ENCODE results near the gene SLC13A2. TPM values are rescaled to one million over a fixed set of nuclear protein-coding genes. Genes with fewer than 3 reads are reported as not detected.
"Not testable (repeated sequence)": the region's sequence is repeated elsewhere in the genome, so short reads cannot be mapped to it uniquely, and the experiment has no call there.

The SLC13A2 gene
- polyA plus RNA-seq, 1 experiment: not detected

DNA sequence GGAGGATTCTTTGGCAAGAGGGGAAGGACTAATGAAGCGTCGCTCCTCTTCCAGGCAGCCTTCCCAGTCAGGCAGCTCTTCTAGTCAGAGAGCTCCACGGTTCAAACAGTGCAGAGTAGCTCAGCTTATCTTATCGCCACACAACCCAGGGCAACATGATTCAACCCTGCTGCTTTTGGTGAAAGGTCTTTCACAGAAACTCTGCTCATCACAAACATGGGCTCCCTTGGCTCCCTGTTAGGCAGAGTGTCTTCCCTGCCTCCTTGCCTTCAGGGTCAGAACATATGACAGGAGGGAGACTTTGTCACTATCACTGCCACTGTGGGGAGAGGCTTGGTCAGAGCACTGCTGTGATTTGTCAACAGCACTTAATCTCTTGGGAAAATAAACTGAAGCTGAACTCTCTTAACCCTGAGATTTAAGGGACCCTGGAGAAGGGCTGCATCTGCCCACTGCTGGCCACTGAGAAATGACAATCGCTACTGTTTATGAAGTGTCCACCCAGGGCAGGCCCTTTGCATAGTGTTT, 6.9 kb upstream of the SLC13A2 start:
- no peak for DNase-seq (ENCODE audit: low read depth, low spot score)
- no peak overlapping the region for H3K4me3 ChIP-seq (ENCODE audit: low read depth, low read length)
- no peak overlapping the region for H3K27ac ChIP-seq (ENCODE audit: low read depth, low read length)
- H3K9me3 ChIP-seq (ENCODE audit: control insufficient read depth, insufficient read depth, low read length): no peaks in the 10 kb centered on the region
- ChIA-PET CTCF (no interaction called here), POLR2A (no interaction called here)
- TF ChIP-seq, protein P1, sequence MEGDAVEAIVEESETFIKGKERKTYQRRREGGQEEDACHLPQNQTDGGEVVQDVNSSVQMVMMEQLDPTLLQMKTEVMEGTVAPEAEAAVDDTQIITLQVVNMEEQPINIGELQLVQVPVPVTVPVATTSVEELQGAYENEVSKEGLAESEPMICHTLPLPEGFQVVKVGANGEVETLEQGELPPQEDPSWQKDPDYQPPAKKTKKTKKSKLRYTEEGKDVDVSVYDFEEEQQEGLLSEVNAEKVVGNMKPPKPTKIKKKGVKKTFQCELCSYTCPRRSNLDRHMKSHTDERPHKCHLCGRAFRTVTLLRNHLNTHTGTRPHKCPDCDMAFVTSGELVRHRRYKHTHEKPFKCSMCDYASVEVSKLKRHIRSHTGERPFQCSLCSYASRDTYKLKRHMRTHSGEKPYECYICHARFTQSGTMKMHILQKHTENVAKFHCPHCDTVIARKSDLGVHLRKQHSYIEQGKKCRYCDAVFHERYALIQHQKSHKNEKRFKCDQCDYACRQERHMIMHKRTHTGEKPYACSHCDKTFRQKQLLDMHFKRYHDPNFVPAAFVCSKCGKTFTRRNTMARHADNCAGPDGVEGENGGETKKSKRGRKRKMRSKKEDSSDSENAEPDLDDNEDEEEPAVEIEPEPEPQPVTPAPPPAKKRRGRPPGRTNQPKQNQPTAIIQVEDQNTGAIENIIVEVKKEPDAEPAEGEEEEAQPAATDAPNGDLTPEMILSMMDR (IDR thresholded peaks at IDR 0.05; ENCODE audit: low read depth, low read length): no peak
- H3K27me3 ChIP-seq (ENCODE audit: control insufficient read depth, insufficient read depth, low read length): peaks cover 37% of the 10 kb centered on the region

DNA sequence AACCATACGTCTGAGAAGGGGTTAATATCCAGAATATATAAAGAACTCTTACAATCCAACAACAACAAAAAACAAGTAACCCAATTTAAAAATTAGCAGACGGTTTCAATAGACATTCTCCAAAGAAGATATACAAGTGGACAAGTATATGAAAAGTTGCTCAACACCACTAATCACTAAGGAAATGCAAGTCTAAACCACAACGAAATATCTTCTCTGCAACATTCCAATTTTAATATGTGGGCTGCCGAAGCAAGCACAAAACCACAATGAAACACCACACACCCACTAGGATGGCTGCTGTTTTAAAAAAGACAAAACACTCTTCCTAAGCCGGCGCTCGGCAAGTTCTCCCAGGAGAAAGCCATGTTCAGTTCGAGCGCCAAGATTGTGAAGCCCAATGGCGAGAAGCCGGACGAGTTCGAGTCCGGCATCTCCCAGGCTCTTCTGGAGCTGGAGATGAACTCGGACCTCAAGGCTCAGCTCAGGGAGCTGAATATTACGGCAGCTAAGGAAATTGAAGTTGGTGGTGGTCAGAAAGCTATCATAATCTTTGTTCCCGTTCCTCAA, 5.9 kb upstream of the SLC13A2 start:
- POLR2A ChIA-PET: no interaction called here
- CTCF ChIA-PET: no interaction called here
- H3K27me3 ChIP-seq (ENCODE audit: control insufficient read depth, insufficient read depth, low read length): peaks cover 36% of the 10 kb centered on the region
- TF ChIP-seq, protein P1 (IDR thresholded peaks at IDR 0.05; ENCODE audit: low read depth, low read length): no peak
- DNase-seq (ENCODE audit: low read depth, low spot score): peak; percentile 6
- no peak overlapping the region for H3K4me3 ChIP-seq (ENCODE audit: low read depth, low read length)
- no peak overlapping the region for H3K27ac ChIP-seq (ENCODE audit: low read depth, low read length)
- H3K9me3 ChIP-seq (ENCODE audit: control insufficient read depth, insufficient read depth, low read length): no peaks in the 10 kb centered on the region

DNA sequence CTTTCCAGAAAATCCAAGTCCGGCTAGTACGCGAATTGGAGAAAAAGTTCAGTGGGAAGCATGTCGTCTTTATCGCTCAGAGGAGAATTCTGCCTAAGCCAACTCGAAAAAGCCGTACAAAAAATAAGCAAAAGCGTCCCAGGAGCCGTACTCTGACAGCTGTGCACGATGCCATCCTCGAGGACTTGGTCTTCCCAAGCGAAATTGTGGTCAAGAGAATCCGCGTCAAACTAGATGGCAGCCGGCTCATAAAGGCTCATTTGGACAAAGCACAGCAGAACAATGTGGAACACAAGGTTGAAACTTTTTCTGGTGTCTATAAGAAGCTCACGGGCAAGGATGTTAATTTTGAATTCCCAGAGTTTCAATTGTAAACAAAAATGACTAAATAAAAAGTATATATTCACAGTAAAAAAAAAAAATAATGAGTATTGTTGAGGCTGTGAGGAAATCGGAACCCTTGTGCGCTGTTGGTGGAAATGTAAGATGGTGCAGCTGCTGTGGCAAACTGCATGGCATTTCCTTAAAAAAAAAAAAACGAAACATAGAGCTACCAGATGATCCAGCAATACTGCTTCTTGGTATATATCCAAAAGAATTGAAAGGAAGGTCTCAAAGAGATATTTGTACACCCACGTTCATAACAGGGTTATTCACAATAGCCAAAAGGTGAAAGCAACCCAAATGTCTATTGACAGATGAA, 5.3 kb upstream of the SLC13A2 start:
- H3K27ac ChIP-seq (ENCODE audit: low read depth, low read length); H3K9me3 ChIP-seq (ENCODE audit: control insufficient read depth, insufficient read depth, low read length); CTCF ChIA-PET; H3K4me3 ChIP-seq (ENCODE audit: low read depth, low read length); POLR2A ChIA-PET; DNase-seq (ENCODE audit: low read depth, low spot score): not testable (repeated sequence)
- peaks cover 37% of the 10 kb centered on the region for H3K27me3 ChIP-seq (ENCODE audit: control insufficient read depth, insufficient read depth, low read length)

DNA sequence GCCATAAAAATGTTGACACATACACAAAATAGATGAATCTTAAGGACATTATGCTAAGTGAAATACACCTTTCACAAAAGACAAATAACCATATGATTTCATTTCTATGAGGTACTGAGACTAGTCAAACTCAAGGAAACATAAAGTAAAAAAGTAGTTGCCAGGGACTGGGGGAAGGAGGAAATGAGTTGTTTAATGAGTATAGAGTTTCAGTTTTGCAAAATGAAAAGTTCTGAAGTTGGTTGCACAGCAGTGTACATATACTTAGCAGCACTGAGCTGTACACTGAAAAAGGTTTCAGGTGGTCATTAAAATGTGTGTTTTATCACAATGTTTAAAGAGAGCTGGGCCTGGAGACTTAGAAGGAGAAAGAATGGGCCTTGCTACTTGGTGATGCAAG, 4.7 kb upstream of the SLC13A2 start:
- DNase-seq (ENCODE audit: low read depth, low spot score): no peak
- POLR2A ChIA-PET: no interaction called here
- TF ChIP-seq, protein P1 (IDR thresholded peaks at IDR 0.05; ENCODE audit: low read depth, low read length): no peak
- Histone ChIP-seq H3K4me3 (ENCODE audit: low read depth, low read length) (no peak overlapping the region), H3K27me3 (ENCODE audit: control insufficient read depth, insufficient read depth, low read length) (peaks cover 39% of the 10 kb centered on the region), H3K27ac (ENCODE audit: low read depth, low read length) (no peak overlapping the region), H3K9me3 (ENCODE audit: control insufficient read depth, insufficient read depth, low read length) (no peaks in the 10 kb centered on the region)
- CTCF ChIA-PET: no interaction called here

DNA sequence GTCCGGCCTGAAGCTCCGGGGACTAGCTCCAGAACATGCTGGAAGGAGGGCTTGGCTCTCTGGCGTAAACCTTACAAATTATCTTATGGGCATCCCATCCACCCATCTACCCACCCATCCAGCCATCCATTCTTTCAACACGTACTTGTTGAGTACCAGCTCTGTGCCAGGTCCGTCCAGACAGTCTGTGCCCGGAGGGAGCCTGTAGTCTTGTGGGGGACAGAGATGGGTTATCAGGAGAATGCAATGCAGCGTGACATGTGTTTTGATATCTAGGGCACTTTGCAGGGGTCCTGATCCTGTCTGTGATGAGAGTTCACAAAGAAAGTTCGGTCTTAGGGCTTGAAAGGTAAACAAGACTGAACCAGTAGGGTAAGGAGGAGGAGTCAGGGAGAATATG, 4.1 kb upstream of the SLC13A2 start:
- POLR2A ChIA-PET: no interaction called here
- H3K27ac ChIP-seq (ENCODE audit: low read depth, low read length): no peak overlapping the region
- H3K9me3 ChIP-seq (ENCODE audit: control insufficient read depth, insufficient read depth, low read length): no peaks in the 10 kb centered on the region
- no peak overlapping the region for H3K4me3 ChIP-seq (ENCODE audit: low read depth, low read length)
- CTCF ChIA-PET: no interaction called here
- H3K27me3 ChIP-seq (ENCODE audit: control insufficient read depth, insufficient read depth, low read length): peaks cover 43% of the 10 kb centered on the region
- TF ChIP-seq, protein P1 (IDR thresholded peaks at IDR 0.05; ENCODE audit: low read depth, low read length): no peak
- no peak for DNase-seq (ENCODE audit: low read depth, low spot score)
